HG03342 (cell line): ENCODE data around the gene CHID1.

ENCODE experiments used
- ATAC-seq: cut with Tn5 transposase; IDR thresholded peaks from one replicate; pipeline ENCODE4 v1.9.1; 2021; ENCODE audit warnings: mild to moderate bottlenecking, moderate library complexity; ENCODE audit not compliant: unreplicated experiment

Gene CHID1

GRCh38 chr11:826227-826621 lies 84.4 kb downstream of the CHID1 start:
- ATAC-seq = no peak

DNA sequence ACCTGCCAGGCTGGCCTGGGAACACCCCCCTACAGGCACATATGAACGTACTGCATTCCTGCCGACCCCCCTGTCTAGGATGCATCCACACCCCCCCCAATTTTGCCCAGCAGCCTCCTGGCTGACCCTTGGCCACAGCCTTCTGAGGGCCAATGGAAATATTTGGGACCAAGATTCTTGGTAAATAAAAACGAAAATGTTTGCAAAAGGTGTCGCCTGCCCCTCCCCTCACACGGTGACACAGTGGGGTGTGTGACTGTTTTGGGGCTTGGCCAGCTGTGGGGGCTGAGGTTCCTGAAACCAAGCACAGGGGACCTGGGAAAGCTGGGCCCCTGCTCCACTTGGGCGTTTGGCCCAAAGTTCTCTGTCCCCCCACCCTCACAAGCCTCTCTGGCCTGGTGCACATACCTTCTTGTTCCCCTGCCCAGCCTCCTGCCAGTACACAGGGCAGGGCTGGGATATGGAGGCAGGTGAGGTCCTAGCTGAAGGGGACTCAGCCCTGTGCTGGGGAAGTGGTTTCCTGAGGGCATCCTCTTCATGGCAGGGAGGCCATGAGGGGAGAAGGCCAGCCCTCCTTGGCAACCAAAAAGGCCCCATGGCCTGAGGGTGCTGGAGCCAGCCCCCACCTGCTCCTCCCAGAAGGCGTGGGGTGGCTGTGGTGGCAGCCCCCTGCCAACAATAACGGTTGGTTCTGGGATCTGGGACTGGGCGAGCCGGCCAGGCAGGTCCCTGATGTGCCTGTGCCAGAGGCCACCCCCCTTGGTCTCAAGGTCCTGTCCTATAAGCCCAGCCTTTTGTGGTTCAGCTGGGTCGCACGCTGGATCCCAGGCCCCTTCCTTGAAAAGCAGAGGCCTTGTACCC lies 85.0 kb downstream of the CHID1 start:
- ATAC-seq = no peak

DNA sequence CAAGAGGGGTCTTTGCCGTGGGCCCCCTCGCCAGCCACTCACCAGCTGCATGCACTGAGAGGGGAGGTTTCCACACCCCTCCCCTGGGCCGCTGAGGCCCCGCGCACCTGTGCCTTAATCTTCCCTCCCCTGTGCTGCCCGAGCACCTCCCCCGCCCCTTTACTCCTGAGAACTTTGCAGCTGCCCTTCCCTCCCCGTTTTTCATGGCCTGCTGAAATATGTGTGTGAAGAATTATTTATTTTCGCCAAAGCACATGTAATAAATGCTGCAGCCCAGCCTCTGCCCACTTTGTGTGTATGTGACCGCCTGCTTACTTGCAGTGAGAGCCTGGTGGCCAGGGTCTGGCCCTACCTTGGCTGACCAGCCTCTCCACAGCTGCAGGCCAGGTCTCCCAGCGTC lies 85.7 kb downstream of the CHID1 start:
- ATAC-seq = no peak

GRCh38 chr11:824292-824880 lies 86.2 kb downstream of the CHID1 start:
- no peak for ATAC-seq

DNA sequence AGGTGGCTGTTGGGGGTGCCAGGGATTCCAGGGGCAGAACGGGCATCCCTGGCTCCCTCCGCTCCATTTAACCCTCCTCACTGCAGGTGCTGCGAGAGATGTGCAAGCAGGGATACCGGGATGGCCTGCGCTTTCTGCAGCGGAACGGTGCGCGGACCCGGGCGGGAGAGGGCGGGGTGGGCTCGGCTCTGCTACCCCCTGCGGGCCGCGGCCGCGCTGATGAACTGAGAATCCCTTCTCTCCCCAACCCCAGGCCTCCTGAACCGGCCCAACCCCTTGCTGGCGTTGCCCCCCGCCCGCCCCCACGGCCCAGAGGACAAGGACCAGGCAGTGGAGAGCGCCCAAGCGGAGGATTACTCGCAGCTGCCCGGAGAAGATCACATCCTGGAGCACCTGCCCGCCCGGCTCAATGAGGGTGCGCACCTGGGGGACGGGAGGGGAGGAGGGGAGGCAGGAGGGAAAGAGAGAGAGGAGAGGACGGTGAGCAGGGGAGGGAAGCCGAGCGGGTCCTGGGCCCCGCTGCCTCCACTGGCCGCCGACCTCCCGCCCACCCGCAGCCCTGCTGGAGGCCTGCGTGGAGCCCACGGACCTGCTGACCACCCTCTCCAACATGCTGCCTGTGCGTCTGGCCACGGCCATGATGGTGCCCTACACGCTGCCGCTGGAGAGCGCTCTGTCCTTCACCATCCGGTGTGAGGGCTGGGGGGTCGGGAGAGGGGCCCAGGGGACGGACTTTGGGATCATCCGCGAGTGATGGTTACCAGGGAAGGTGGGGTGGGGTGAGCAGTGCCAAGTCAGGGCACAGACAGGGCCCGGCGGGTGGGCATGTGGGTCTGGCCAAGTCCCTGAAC lies 86.9 kb downstream of the CHID1 start:
- no peak for ATAC-seq

- ATAC-seq = no peak
Measured at GRCh38 chr11:821512-822371, 88.9 kb downstream of the CHID1 start.

GRCh38 chr11:820655-821511 lies 89.7 kb downstream of the CHID1 start:
- ATAC-seq = no peak

DNA sequence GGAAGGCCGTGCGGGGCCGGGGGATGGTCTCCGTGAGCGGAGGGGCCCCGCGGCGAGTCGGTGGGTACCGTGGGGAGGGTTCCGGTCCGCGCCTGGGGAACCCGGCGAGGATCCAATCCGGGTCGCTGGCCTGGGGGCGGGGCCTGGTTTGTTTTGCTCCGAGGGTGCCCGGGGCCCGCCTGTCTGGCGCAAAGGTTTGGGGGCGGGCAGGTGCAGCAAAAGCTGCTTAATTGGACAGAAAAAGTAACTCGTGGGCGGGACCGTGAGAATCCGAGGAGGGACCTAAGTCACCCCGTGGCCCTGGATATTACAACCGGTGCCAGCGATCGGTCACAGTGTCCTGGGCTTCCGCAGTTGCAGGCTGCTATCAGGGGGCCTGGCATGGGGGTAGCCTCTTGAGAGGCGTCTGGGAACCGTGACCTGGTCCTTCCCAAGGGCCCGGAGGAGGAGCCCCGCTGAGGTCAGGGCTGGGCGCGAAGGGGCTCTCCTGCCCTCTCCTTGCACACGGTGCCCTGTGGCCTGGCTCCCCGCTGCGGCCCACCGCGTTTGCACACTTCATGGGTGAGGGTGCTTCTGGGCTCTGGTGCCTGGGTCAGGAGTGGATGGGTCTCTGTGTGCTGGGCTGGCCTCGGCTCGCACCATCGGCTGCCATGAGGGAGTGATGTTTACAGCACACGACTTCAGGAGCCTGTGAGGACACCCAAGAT lies 90.5 kb downstream of the CHID1 start:
- peak; percentile 53 for ATAC-seq

DNA sequence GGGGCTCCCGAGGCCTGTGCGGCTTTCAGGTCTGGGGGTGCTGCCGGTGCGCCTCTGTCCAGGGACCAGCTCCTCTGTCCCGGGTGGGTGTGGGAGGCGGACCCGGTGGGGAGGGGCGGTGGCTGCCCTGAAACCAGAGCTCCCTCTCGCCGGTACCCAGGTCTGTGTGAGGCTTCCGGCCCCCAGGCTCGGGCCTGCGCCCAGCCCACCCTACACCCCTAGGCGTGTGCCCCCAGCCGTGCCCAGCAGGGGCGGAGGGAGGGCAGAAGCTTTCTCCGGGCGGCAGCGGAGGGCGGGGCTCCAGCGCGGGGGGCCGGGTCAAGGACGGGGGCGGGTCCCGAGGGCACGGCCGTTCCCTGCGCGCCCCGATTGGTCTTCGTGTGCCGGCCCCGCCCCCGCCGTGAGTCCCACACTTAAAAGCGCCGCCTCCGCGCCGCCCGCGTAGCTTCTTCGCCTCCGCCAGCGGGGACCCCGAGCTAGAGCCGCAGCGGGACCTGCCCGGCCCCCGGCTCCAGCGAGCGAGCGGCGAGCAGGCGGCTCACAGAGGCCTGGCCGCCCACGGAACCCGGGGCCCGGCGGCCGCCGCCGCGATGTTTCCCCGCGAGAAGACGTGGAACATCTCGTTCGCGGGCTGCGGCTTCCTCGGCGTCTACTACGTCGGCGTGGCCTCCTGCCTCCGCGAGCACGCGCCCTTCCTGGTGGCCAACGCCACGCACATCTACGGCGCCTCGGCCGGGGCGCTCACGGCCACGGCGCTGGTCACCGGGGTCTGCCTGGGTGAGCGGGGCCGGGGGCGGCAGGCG lies 91.3 kb downstream of the CHID1 start:
- peak; percentile 59 for ATAC-seq

DNA sequence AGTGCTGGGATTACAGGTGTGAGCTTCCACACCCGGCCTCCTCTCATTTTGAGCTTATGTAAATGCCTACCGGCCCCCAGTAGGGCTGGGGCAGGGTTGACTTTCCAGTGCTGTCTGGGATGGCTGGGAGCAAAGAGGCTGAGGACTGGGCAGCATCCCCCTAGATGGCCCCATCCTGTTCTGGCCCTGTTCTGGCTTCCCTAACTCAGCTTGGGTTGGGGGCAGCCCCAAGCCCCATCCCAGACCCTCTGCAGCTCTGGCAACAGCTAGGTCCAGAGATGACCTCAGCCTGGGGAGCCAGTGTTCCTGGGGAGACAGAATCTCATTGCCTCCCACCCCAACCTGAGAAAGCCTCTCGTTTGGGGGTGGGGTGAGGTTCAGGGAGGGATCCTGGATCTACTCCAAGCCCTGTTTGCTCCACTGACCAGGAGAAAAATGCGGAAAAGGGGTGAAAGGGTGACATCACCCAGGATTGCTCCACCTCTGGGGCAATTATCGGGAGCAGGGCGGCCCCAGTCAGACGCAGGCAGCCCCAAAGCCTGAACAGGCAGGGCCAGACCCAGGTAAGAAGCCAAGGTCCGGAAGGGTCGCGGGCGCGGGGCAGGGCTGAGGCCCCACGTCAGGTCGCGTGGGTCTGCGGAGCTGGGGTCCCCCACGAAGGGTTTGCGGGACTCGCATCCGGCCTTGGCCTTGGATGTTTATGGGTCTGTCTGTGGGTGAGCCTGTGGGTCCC lies 92.0 kb downstream of the CHID1 start, which contains the start of gene PNPLA2:
TSS of gene PNPLA2 (plus strand) at position 519 of the 733 bp plus-strand sequence. CDS start 805 bp downstream, outside the sequence.
- ATAC-seq = no peak
